GM19240 (cell line): ENCODE measurements around the gene CRYL1.

Experiments
- DNase-seq: peaks from one replicate; pipeline ENCODE4 v3.0.0; 2011; ENCODE audit warnings: low spot score; ENCODE audit not compliant: insufficient read length

The CRYL1 gene

GRCh38 chr13:20401931-20402856 lies 123.5 kb downstream of the CRYL1 start:
- DNase-seq, result no peak

- DNase-seq, result no peak
These were observed 124.1 kb downstream of the CRYL1 start for GRCh38 chr13:20401531-20401930.

GRCh38 chr13:20400774-20401173 lies 124.9 kb downstream of the CRYL1 start:
- no peak for DNase-seq

- DNase-seq, result no peak
These were observed 125.7 kb downstream of the CRYL1 start for GRCh38 chr13:20399961-20400360.

GRCh38 chr13:20399515-20399914 lies 126.1 kb downstream of the CRYL1 start:
- DNase-seq, result no peak

- DNase-seq, result no peak
These were observed 127.2 kb downstream of the CRYL1 start for GRCh38 chr13:20398459-20398858.

GRCh38 chr13:20397896-20398295 lies 127.8 kb downstream of the CRYL1 start:
- DNase-seq, result no peak

GRCh38 chr13:20395061-20395916 lies 130.4 kb downstream of the CRYL1 start:
- no peak for DNase-seq

GRCh38 chr13:20394506-20394905 lies 131.2 kb downstream of the CRYL1 start:
- no peak for DNase-seq

- DNase-seq, result no peak
These were observed 131.5 kb downstream of the CRYL1 start for GRCh38 chr13:20394169-20394501.

GRCh38 chr13:20393273-20394168 lies 132.1 kb downstream of the CRYL1 start:
- no peak for DNase-seq

GRCh38 chr13:20392530-20392929 lies 133.1 kb downstream of the CRYL1 start:
- no peak for DNase-seq

- DNase-seq, result no peak
These were observed 133.8 kb downstream of the CRYL1 start for GRCh38 chr13:20391597-20392452.

- DNase-seq, result no peak
These were observed 135.0 kb downstream of the CRYL1 start for GRCh38 chr13:20390526-20391175.

GRCh38 chr13:20389696-20390525 lies 135.7 kb downstream of the CRYL1 start:
- DNase-seq, result no peak

GRCh38 chr13:20388184-20388583 lies 137.5 kb downstream of the CRYL1 start:
- DNase-seq, result no peak

- DNase-seq, result no peak
These were observed 138.2 kb downstream of the CRYL1 start for GRCh38 chr13:20387441-20387971.

GRCh38 chr13:20387006-20387405 lies 138.7 kb downstream of the CRYL1 start:
- no peak for DNase-seq

- no peak for DNase-seq
These were observed 142.6 kb downstream of the CRYL1 start for GRCh38 chr13:20383058-20383457.
